ENCODE measurements around the gene ENDOG. TPM values are rescaled to one million over a fixed set of nuclear protein-coding genes. Genes with fewer than 3 reads are reported as not detected.
A peak's percentile ranks its signal among the peaks of the same experiment; 100 is the strongest.

Gene ENDOG
- polyA plus RNA-seq, 1 donor from 2014 or later, result 61.5 TPM

GRCh38 chr9:128828719-128829452 is 10.6 kb downstream of the ENDOG start:
- TF ChIP-seq, protein P1, sequence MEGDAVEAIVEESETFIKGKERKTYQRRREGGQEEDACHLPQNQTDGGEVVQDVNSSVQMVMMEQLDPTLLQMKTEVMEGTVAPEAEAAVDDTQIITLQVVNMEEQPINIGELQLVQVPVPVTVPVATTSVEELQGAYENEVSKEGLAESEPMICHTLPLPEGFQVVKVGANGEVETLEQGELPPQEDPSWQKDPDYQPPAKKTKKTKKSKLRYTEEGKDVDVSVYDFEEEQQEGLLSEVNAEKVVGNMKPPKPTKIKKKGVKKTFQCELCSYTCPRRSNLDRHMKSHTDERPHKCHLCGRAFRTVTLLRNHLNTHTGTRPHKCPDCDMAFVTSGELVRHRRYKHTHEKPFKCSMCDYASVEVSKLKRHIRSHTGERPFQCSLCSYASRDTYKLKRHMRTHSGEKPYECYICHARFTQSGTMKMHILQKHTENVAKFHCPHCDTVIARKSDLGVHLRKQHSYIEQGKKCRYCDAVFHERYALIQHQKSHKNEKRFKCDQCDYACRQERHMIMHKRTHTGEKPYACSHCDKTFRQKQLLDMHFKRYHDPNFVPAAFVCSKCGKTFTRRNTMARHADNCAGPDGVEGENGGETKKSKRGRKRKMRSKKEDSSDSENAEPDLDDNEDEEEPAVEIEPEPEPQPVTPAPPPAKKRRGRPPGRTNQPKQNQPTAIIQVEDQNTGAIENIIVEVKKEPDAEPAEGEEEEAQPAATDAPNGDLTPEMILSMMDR (IDR thresholded peaks at IDR 0.05; ENCODE audit: poor library complexity, severe bottlenecking), result no peak
- TF ChIP-seq POLR2AphosphoS5 (IDR thresholded peaks at IDR 0.05), result no peak
- H3F3A ChIP-seq (ENCODE audit: insufficient read depth, low read length, poor library complexity, severe bottlenecking), result no peaks in the 10 kb centered on the region
- no peaks in the 10 kb centered on the region for H3K9me2 ChIP-seq (ENCODE audit: insufficient read depth, low read length)
- no peaks in the 10 kb centered on the region for H4K20me1 ChIP-seq (ENCODE audit: insufficient read depth)
- H3K27ac ChIP-seq (ENCODE audit: low read length), result no peak overlapping the region
- H3K4me2 ChIP-seq (ENCODE audit: low read length), result peak overlapping the region; percentile 99
- peak overlapping the region; percentile 45 for H2AFZ ChIP-seq (ENCODE audit: low read depth, low read length)
- H3K4me3 ChIP-seq (ENCODE audit: low read length), result peak overlapping the region; percentile 96
- no peaks in the 10 kb centered on the region for H3K36me3 ChIP-seq (ENCODE audit: insufficient read depth, low read length)
- H3K27me3 ChIP-seq (ENCODE audit: insufficient read depth, low read depth, low read length), result no peaks in the 10 kb centered on the region
- H3K79me2 ChIP-seq (replicated peaks; ENCODE audit: insufficient read depth, low read length), result no peaks in the 10 kb centered on the region
- no peaks in the 10 kb centered on the region for H3K9me3 ChIP-seq (ENCODE audit: low read length)
- H3K9ac ChIP-seq (ENCODE audit: low read length), result peak overlapping the region; percentile 60

DNA sequence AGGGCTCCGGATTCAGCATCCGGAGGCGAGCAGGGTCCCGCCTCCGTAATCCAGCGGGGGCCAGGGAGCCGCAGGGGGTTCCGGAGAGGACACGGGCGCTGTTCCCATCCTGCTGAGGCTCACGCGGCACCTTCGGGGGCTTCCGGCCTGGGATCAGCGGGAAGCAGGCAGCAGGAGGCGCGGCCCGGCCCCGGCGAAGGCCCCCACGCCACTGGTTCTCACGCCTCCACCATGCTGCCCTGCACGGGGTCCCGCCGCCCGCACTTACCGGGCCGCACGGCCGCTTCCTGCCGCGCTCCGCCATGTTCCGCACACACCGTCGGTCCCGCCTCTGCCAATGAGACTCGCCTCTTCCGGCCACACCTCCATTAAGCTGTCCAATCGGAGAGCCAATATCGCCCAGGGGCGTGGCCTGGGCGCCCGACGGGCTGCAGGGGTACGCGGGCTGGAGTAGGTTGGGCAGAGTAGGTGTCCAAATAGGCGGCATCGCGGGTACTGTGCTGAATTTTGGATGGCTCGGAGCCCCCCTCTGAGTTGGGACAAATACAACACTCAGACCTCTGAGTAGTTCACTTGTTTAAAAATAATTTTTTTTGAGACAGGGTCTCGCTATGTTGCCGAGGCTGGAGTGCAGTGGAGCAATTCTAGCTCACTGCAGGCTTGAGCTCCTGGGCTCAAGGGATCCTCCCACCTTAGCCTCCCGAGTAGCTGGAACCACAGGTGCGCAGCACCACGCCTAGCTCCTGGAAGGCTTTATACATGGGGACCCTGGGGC is 11.4 kb downstream of the ENDOG start, which contains the start of gene SPOUT1:
SPOUT1 (minus strand) TSS at position 318 of the 775 bp plus-strand sequence; CDS start at position 304, 14 bp downstream.
- Histone ChIP-seq H3K36me3 (ENCODE audit: insufficient read depth, low read length) (no peaks in the 10 kb centered on the region), H3K27ac (ENCODE audit: low read length) (no peak within 1 kb of the TSS), H3K9me3 (ENCODE audit: low read length) (no peaks in the 10 kb centered on the region), H3K27me3 (ENCODE audit: insufficient read depth, low read depth, low read length) (no peaks in the 10 kb centered on the region), H3K4me2 (ENCODE audit: low read length) (peak within 1 kb of the TSS; percentile 99), H3K79me2 (replicated peaks; ENCODE audit: insufficient read depth, low read length) (no peaks in the 10 kb centered on the region), H3F3A (ENCODE audit: insufficient read depth, low read length, poor library complexity, severe bottlenecking) (no peaks in the 10 kb centered on the region), H3K9ac (ENCODE audit: low read length) (peak within 1 kb of the TSS; percentile 60), H4K20me1 (ENCODE audit: insufficient read depth) (no peaks in the 10 kb centered on the region), H2AFZ (ENCODE audit: low read depth, low read length) (peak within 1 kb of the TSS; percentile 45), H3K9me2 (ENCODE audit: insufficient read depth, low read length) (no peaks in the 10 kb centered on the region), H3K4me3 (ENCODE audit: low read length) (peak within 1 kb of the TSS; percentile 96)
- TF ChIP-seq, protein P1 (IDR thresholded peaks at IDR 0.05; ENCODE audit: poor library complexity, severe bottlenecking), result no peak
- TF ChIP-seq MXI1 (conservative IDR thresholded peaks at IDR 0.05; ENCODE audit: poor library complexity, severe bottlenecking), result peak; percentile 98
- TF ChIP-seq SMC3 (conservative IDR thresholded peaks at IDR 0.05; ENCODE audit: poor library complexity), result no peak
- TF ChIP-seq EP300 (conservative IDR thresholded peaks at IDR 0.05; ENCODE audit: poor library complexity, severe bottlenecking), result no peak
- peak; percentile 80 for TF ChIP-seq POLR2AphosphoS5 (IDR thresholded peaks at IDR 0.05)
- TF ChIP-seq, protein P2, sequence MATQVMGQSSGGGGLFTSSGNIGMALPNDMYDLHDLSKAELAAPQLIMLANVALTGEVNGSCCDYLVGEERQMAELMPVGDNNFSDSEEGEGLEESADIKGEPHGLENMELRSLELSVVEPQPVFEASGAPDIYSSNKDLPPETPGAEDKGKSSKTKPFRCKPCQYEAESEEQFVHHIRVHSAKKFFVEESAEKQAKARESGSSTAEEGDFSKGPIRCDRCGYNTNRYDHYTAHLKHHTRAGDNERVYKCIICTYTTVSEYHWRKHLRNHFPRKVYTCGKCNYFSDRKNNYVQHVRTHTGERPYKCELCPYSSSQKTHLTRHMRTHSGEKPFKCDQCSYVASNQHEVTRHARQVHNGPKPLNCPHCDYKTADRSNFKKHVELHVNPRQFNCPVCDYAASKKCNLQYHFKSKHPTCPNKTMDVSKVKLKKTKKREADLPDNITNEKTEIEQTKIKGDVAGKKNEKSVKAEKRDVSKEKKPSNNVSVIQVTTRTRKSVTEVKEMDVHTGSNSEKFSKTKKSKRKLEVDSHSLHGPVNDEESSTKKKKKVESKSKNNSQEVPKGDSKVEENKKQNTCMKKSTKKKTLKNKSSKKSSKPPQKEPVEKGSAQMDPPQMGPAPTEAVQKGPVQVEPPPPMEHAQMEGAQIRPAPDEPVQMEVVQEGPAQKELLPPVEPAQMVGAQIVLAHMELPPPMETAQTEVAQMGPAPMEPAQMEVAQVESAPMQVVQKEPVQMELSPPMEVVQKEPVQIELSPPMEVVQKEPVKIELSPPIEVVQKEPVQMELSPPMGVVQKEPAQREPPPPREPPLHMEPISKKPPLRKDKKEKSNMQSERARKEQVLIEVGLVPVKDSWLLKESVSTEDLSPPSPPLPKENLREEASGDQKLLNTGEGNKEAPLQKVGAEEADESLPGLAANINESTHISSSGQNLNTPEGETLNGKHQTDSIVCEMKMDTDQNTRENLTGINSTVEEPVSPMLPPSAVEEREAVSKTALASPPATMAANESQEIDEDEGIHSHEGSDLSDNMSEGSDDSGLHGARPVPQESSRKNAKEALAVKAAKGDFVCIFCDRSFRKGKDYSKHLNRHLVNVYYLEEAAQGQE (IDR thresholded peaks at IDR 0.05; ENCODE audit: borderline replicate concordance), result peak; percentile 29
